H9 (cell line): ENCODE measurements around the gene CNGB1. TPM values are rescaled to one million over a fixed set of nuclear protein-coding genes. Genes with fewer than 3 reads are reported as not detected.

ENCODE experiments used
- DNase-seq: peaks from one replicate; pipeline ENCODE4 v3.0.0-alpha.2; 2017
- H2AFZ ChIP-seq: one replicate; pipeline ENCODE4 v1.6.1; 2013; ENCODE audit warnings: mild to moderate bottlenecking, low read length, control low read depth, moderate library complexity
- H2AK5ac ChIP-seq: 2 replicates; pipeline ENCODE4 v1.6.1; 2013; ENCODE audit warnings: low read length, control low read depth, mixed read lengths; ENCODE audit not compliant: insufficient read length
- H2BK120ac ChIP-seq: one replicate; pipeline ENCODE4 v1.6.1; 2013; ENCODE audit warnings: low read depth, mild to moderate bottlenecking, low read length, control low read depth, inconsistent platforms; ENCODE audit not compliant: poor library complexity, severe bottlenecking
- H2BK12ac ChIP-seq: 2 replicates; pipeline ENCODE4 v1.6.1; 2013; ENCODE audit warnings: low read length, control low read depth, mixed read lengths, low read depth; ENCODE audit not compliant: insufficient read length
- H2BK15ac ChIP-seq: 2 replicates; pipeline ENCODE4 v1.6.1; 2013; ENCODE audit warnings: low read depth, low read length, control low read depth
- H2BK20ac ChIP-seq: one replicate; pipeline ENCODE4 v1.6.1; 2013; ENCODE audit warnings: low read depth, mild to moderate bottlenecking, low read length, control low read depth, inconsistent platforms; ENCODE audit not compliant: poor library complexity, severe bottlenecking
- H2BK5ac ChIP-seq: 2 replicates; pipeline ENCODE4 v1.6.1; 2013; ENCODE audit warnings: low read length, control low read depth, mixed read lengths; ENCODE audit not compliant: insufficient read length
- H3K14ac ChIP-seq: 2 replicates; pipeline ENCODE4 v1.6.1; 2013; ENCODE audit warnings: low read length, control low read depth; ENCODE audit not compliant: insufficient read depth
- H3K18ac ChIP-seq: 2 replicates; pipeline ENCODE4 v1.6.1; 2013; ENCODE audit warnings: low read depth, mild to moderate bottlenecking, mixed read lengths, low read length, control low read depth; ENCODE audit not compliant: insufficient read length
- H3K23ac ChIP-seq: 2 replicates; pipeline ENCODE4 v1.6.1; 2013; ENCODE audit warnings: low read length, control low read depth, mixed read lengths, low read depth; ENCODE audit not compliant: insufficient read length
- H3K23me2 ChIP-seq: 2 replicates; pipeline ENCODE4 v1.6.1; 2013; ENCODE audit warnings: low read depth, mild to moderate bottlenecking, mixed read lengths, low read length, control low read depth; ENCODE audit not compliant: insufficient read length, poor library complexity, severe bottlenecking
- H3K27ac ChIP-seq: 2 replicates; pipeline ENCODE4 v1.5.1; 2013; ENCODE audit warnings: low read length, control low read depth, mixed read lengths, low read depth; ENCODE audit not compliant: insufficient read length
- H3K27me3 ChIP-seq: 2 replicates; pipeline ENCODE4 v1.6.1; 2013; ENCODE audit warnings: low read length, control low read depth, inconsistent platforms; ENCODE audit not compliant: insufficient read depth
- H3K4ac ChIP-seq: 2 replicates; pipeline ENCODE4 v1.6.1; 2013; ENCODE audit warnings: low read depth, mild to moderate bottlenecking, control low read depth, inconsistent platforms, low read length, moderate library complexity
- H3K4me1 ChIP-seq: 2 replicates; pipeline ENCODE4 v1.6.1; 2013; ENCODE audit warnings: low read length, control low read depth, inconsistent platforms; ENCODE audit not compliant: insufficient read depth
- H3K4me2 ChIP-seq: 2 replicates; pipeline ENCODE4 v1.6.1; 2013; ENCODE audit warnings: low read length, control low read depth, mixed read lengths; ENCODE audit not compliant: insufficient read length, insufficient read depth
- H3K56ac ChIP-seq: 2 replicates; pipeline ENCODE4 v1.6.1; 2013; ENCODE audit warnings: low read depth, mild to moderate bottlenecking, mixed read lengths, low read length, control low read depth; ENCODE audit not compliant: insufficient read length
- H3K79me1 ChIP-seq: 2 replicates; pipeline ENCODE4 v1.6.1; 2013; ENCODE audit warnings: low read depth, mild to moderate bottlenecking, moderate library complexity, low read length, control low read depth, inconsistent platforms; ENCODE audit not compliant: insufficient read depth, poor library complexity, severe bottlenecking
- H3K79me2 ChIP-seq: 2 replicates; pipeline ENCODE4 v1.6.1; 2013; ENCODE audit warnings: low read length, control low read depth, inconsistent platforms; ENCODE audit not compliant: insufficient read depth
- H3K9ac ChIP-seq: 2 replicates; pipeline ENCODE4 v1.6.1; 2013; ENCODE audit warnings: low read length, control low read depth, mixed read lengths; ENCODE audit not compliant: insufficient read length; ENCODE audit errors: extremely low read depth
- H3K9me3 ChIP-seq: one replicate; pipeline ENCODE4 v1.6.1; 2013; ENCODE audit warnings: low read depth, low read length, inconsistent platforms; ENCODE audit not compliant: control insufficient read depth
- H3T11ph ChIP-seq: one replicate; pipeline ENCODE4 v1.6.1; 2013; ENCODE audit warnings: mild to moderate bottlenecking, low read length, control low read depth, inconsistent platforms
- H4K20me1 ChIP-seq: one replicate; pipeline ENCODE4 v1.6.1; 2013; ENCODE audit not compliant: control insufficient read depth, insufficient read length, insufficient read depth
- H4K5ac ChIP-seq: 2 replicates; pipeline ENCODE4 v1.6.1; 2013; ENCODE audit warnings: low read depth, mild to moderate bottlenecking, mixed read lengths, low read length, control low read depth; ENCODE audit not compliant: insufficient read length
- H4K8ac ChIP-seq: replicated peaks from 2 replicates; pipeline ENCODE4 v1.6.1; 2013; ENCODE audit warnings: low read length, control low read depth, mixed read lengths, low read depth; ENCODE audit not compliant: insufficient read length
- H4K91ac ChIP-seq: 2 replicates; pipeline ENCODE4 v1.6.1; 2013; ENCODE audit warnings: low read depth, mild to moderate bottlenecking, moderate library complexity, mixed read lengths, low read length, control low read depth; ENCODE audit not compliant: insufficient read length
- H3K27ac Mint-ChIP-seq, 3 experiments: 2 replicates in 2 of 3; 3 replicates in 1 of 3; pipeline ENCODE4 v1.8.0; 2020 to 2021; ENCODE audit warnings: mixed read lengths in 3 of 3, mild to moderate bottlenecking in 1 of 3, moderate library complexity in 1 of 3
- H3K27me3 Mint-ChIP-seq: 2 replicates; pipeline ENCODE4 v1.8.0; 2021; ENCODE audit warnings: low read depth, mild to moderate bottlenecking, moderate library complexity, mixed read lengths
- H3K36me3 Mint-ChIP-seq, 3 experiments: 2 replicates in 2 of 3; 3 replicates in 1 of 3; pipeline ENCODE4 v1.8.0; 2020 to 2021; ENCODE audit warnings: low read depth in 3 of 3, mixed read lengths in 3 of 3; ENCODE audit not compliant: insufficient read depth in 1 of 3
- H3K4me1 Mint-ChIP-seq, 2 experiments: 2 replicates each; pipeline ENCODE4 v1.8.0; 2020; ENCODE audit warnings: mixed read lengths in 2 of 2
- H3K4me3 Mint-ChIP-seq, 2 experiments: 2 replicates in 1 of 2; 3 replicates in 1 of 2; pipeline ENCODE4 v1.8.0; 2020 to 2021; ENCODE audit warnings: mild to moderate bottlenecking in 2 of 2, mixed read lengths in 2 of 2, moderate library complexity in 1 of 2
- H3K9me3 Mint-ChIP-seq, 2 experiments: 2 replicates in 1 of 2; 3 replicates in 1 of 2; pipeline ENCODE4 v1.8.0; 2020; ENCODE audit warnings: mild to moderate bottlenecking in 2 of 2, mixed read lengths in 2 of 2, moderate library complexity in 1 of 2
- CTCF ChIP-seq: fragments of 200-600 bp; sonication (generic); conservative IDR thresholded peaks from 3 replicates; pipeline ENCODE4 v1.8.0; 2021; ENCODE audit warnings: antibody characterized with exemption, mild to moderate bottlenecking
- WGBS: extraction: QIAGEN DNeasy Blood & Tissue Kit; methylation state at CpG from one replicate; pipeline ENCODE4 v1.1.7; 2013; ENCODE audit warnings: missing lambda C conversion rate, low lambda C conversion rate, mixed read lengths; ENCODE audit not compliant: insufficient read length; ENCODE audit errors: extremely low coverage; 5-methylcytosine and 5-hydroxymethylcytosine counted together
- total RNA-seq: library from RNA; stranded (reverse); gene quantifications from 2 replicates; pipeline ENCODE4 v1.2.1, GENCODE V29; 2021

CNGB1 gene
- total RNA-seq, 1 experiment from 2014 or later: not detected

- Histone ChIP-seq H3K27me3 (peaks cover 11% of the 10 kb centered on the region; the same call in 1 of the 2 replicates), H3K9me3 (no peaks in the 10 kb centered on the region), H3K4me1 (no peaks in the 10 kb centered on the region), H3T11ph (no peak overlapping the region), H3K79me2 (no peaks in the 10 kb centered on the region), H3K27ac (no peak overlapping the region), H3K23ac (no peak overlapping the region), H3K4me2 (peak overlapping the region; percentile 76), H3K18ac (peak overlapping the region; percentile 74), H4K91ac (no peak overlapping the region), H3K79me1 (no peaks in the 10 kb centered on the region), H2BK120ac (no peak overlapping the region), H4K20me1 (no peaks in the 10 kb centered on the region), H4K5ac (no peak overlapping the region), H3K56ac (no peak overlapping the region), H2BK5ac (no peak overlapping the region), H2AFZ (no peak overlapping the region), H3K4ac (no peak overlapping the region), H2BK15ac (0 out of 2 replicates have a peak overlapping the region, but pooled peaks have one; percentile 9), H2AK5ac (no peak overlapping the region), H2BK12ac (no peak overlapping the region), H3K9ac (peak overlapping the region; percentile 20), H3K23me2 (peaks cover 16% of the 10 kb centered on the region), H4K8ac (no peak overlapping the region), H3K14ac (peak overlapping the region; percentile 52; the same call in 1 of the 2 replicates), H2BK20ac (no peak overlapping the region)
- no peak for TF ChIP-seq CTCF
- WGBS: no CpG with 5 or more reads among the region's 64 CpGs
- H3K27ac Mint-ChIP-seq: no peak overlapping the region
- peak; percentile 98 for DNase-seq
- H3K27me3 Mint-ChIP-seq: peaks cover 54% of the 10 kb centered on the region
- no peaks in the 10 kb centered on the region; a peak in 1 of 7 replicates for H3K36me3 Mint-ChIP-seq
- no peaks in the 10 kb centered on the region for H3K9me3 Mint-ChIP-seq
- peaks cover 3 to 9% of the 10 kb centered on the region in 2 experiments; a peak in 3 of 4 replicates for H3K4me1 Mint-ChIP-seq
- peak overlapping the region; percentile 79 to 93 for H3K4me3 Mint-ChIP-seq
Measured at GRCh38 chr16:57984443-57985203, 13.7 kb upstream of the CNGB1 start.
